Stomach smooth muscle (tissue), 2 donors: ENCODE data around the gene HNF4A.
A peak's percentile ranks its signal among the peaks of the same experiment; 100 is the strongest.
"Not testable (repeated sequence)": the region's sequence is repeated elsewhere in the genome, so short reads cannot be mapped to it uniquely, and the experiment has no call there.

Experiments
- H3K27ac ChIP-seq: one replicate; pipeline ENCODE4 v1.7.0; 2013; ENCODE audit warnings: mild to moderate bottlenecking, low read length, inconsistent platforms
- H3K27me3 ChIP-seq, 2 donors: one replicate each; pipeline ENCODE4 v1.7.0; 2013; ENCODE audit warnings: low read length in 2 of 2; ENCODE audit not compliant: insufficient read depth in 2 of 2, control insufficient read depth in 1 of 2
- H3K36me3 ChIP-seq, 2 donors: one replicate each; pipeline ENCODE4 v1.7.0; 2013; ENCODE audit warnings: low read length in 2 of 2; ENCODE audit not compliant: control insufficient read depth in 2 of 2, insufficient read depth in 2 of 2
- H3K4me1 ChIP-seq: one replicate; pipeline ENCODE4 v1.7.0; 2013; ENCODE audit warnings: low read length; ENCODE audit not compliant: control insufficient read depth, insufficient read depth
- H3K4me3 ChIP-seq, 2 donors: one replicate each; pipeline ENCODE4 v1.7.0; 2013; ENCODE audit warnings: low read length in 2 of 2
- H3K9ac ChIP-seq, 2 donors: one replicate each; pipeline ENCODE4 v1.7.0; 2013; ENCODE audit warnings: low read length in 2 of 2, mild to moderate bottlenecking in 1 of 2
- H3K9me3 ChIP-seq, 2 donors: one replicate each; pipeline ENCODE4 v1.7.0; 2013; ENCODE audit warnings: low read length in 2 of 2; ENCODE audit not compliant: control insufficient read depth in 2 of 2
- donor health status: healthy.
- donor health status: Pancreatic carcinoma.

The HNF4A gene

DNA sequence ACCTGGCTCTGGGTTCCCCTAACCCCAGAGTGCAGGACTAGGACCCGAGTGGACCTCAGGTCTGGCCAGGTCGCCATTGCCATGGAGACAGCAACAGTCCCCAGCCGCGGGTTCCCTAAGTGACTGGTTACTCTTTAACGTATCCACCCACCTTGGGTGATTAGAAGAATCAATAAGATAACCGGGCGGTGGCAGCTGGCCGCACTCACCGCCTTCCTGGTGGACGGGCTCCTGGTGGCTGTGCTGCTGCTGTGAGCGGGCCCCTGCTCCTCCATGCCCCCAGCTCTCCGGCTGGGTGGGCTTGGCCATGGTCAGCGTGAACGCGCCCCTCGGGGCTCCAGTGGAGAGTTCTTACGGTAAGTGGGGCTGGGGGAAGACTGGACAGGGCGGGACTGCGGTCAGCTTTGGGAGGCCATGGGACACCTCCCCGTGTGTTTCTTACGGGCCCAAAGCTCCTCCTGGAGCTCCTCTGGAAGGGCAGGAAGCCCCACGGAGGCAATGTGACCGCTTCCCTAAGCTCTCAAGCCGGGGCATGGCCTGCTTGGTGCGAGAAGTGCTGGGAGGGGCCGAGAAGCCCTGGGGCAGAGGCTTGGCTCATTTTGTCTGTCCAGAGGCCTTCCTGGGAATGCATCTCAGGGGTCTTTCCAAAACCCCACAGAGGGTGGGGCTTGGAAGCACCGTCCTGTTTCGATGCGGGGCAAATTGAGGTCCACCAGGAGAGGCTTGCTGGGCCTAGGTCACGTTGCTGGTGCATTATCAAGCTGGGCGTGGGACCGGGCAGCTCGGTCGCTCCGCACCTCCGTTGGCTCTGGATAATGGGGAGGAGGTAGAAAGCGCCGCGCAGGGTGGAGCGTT, at the start of gene HNF4A:
Gene HNF4A (plus strand): TSS at position 202 of the 855 bp plus-strand sequence. CDS start 106 bp downstream, at position 308.
- H3K27ac ChIP-seq = no peak within 1 kb of the TSS
- H3K9ac ChIP-seq = no peak within 1 kb of the TSS
- no peaks in the 10 kb centered on the region for H3K4me1 ChIP-seq
- H3K4me3 ChIP-seq = no peak within 1 kb of the TSS
- no peaks in the 10 kb centered on the region for H3K36me3 ChIP-seq
- H3K9me3 ChIP-seq = no peaks in the 10 kb centered on the region
- H3K27me3 ChIP-seq = peaks cover 0 to 8% of the 10 kb centered on the region in 2 donors

DNA sequence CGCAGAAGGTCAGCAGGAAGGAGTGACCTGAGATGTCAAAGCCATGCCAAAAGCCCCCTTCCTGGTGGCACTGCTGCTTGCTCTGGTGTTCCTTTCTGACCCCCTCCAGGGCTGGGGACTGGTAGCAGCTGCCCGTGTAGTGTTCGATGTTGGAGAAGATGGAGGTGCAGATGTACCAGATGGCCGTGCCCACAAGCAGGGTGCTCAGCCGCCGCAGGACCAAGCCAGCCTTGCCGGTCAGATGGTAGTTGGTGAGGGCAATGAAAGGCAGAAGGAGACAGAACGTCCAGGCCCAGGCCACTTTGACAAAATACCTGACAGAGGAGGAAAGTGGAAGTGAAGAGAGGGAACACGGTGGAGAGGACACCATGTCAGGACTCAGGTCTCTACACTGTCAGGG, 48.6 kb upstream of the HNF4A start:
- Histone ChIP-seq H3K9me3 (no peaks in the 10 kb centered on the region), H3K27ac (no peak overlapping the region), H3K4me1 (peaks cover 19% of the 10 kb centered on the region), H3K4me3 (no peak overlapping the region), H3K9ac (no peak overlapping the region), H3K27me3 (no peaks in the 10 kb centered on the region), H3K36me3 (peaks cover 3 to 11% of the 10 kb centered on the region in 2 donors)

DNA sequence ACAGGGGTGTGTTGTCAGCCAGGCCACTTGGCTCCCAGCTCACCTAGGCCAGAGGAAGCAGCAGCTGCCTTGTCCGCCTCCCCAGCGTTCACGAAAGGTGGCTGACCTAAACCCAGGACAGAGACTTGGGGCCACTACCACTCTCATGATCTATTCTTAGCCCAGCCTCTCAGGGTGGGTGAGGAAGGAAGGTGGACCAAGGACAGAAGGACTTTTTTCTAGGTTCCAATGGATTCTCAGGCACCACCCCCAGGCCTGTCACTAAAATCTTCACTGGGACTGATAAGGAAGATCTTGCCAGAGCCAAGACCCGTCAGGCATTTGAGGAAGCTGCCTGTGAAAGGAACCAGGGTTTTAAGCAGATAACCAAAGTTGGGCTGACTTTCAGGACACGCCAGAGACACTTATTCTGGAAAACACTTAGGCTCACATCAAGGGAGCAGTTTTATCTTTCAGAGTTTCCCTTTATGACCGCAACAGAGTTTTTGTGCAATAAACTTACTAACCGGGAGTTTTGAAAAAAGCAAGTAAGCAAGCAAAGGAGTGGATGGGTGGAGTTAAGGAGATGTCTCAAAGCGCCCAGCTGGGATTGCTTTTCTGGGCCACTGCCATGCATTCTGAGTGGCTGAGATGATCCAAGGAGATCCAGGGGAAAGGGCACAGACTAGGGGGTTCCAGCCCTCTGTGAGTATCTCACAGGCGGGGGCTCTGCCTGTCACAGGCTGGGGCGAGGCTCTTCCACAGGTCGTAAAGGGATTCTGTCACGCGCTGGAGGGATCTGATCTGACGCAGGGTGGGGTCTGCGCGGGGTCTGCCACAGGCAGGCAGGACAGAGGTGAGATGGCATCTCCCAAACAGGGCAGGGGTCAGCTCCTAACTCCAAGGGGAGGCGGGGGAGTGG, 45.5 kb upstream of the HNF4A start:
- Histone ChIP-seq H3K9me3 (no peaks in the 10 kb centered on the region), H3K9ac (peak overlapping the region; percentile 73 to 89), H3K4me3 (peak overlapping the region; percentile 85 to 98), H3K4me1 (peaks cover 19% of the 10 kb centered on the region), H3K27ac (peak overlapping the region; percentile 49), H3K27me3 (no peaks in the 10 kb centered on the region), H3K36me3 (peaks cover 3 to 6% of the 10 kb centered on the region in 2 donors)

DNA sequence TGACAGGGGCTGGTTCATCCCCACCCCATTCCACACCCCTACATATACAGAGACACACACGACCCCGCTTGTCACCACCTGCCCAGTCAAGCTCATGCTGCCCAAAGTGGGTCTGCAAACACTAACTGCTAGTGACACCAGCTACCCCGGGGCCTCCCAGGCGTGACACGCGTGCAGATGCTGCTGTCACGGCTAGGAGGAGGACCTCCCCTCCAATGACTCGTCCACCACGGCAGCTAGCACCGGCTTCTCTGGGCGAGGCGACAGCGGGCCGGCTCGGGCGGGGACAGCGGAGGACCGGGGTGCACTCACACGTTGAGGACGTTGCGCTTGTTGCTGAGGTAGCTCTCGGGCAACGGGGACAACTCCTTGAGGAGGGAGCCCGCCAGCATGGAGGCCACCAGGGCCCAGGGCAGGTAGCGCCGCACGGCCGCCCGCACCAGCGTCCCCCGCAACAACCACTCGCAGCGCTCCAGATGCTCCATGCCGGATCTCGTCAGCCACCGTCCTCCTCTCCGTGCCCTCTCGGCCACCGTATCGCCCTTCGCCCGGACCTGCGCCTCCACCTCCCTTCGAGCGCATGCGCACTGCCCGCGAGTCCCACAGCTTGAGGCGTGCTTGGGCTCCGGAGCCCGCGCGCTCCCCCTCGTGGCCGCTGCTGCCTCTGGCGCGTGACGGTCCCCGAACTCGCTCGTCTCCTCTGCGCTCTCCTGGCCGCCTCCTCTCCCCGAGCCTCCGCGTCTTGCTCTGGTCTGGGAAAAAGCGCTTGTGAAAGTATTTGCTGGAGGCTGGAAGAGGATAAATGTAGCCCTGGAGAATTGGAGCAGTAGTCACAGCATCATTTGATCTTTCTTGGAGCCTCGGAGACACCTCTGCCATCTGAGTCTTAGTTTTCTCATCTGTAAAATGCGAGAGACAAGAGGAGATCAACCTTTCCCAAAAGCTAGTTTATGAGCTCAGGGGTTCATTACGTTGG, 44.5 kb upstream of the HNF4A start, which contains the start of gene FITM2:
Gene FITM2 (minus strand): TSS at position 539 of the 976 bp plus-strand sequence. CDS start 54 bp downstream, at position 485.
- peaks cover 3 to 6% of the 10 kb centered on the region in 2 donors for H3K36me3 ChIP-seq
- peak within 1 kb of the TSS; percentile 73 to 89 for H3K9ac ChIP-seq
- peak within 1 kb of the TSS; percentile 85 to 98 for H3K4me3 ChIP-seq
- H3K4me1 ChIP-seq = peaks cover 19% of the 10 kb centered on the region
- H3K27ac ChIP-seq = peak within 1 kb of the TSS; percentile 49
- no peaks in the 10 kb centered on the region for H3K9me3 ChIP-seq
- H3K27me3 ChIP-seq = no peaks in the 10 kb centered on the region

DNA sequence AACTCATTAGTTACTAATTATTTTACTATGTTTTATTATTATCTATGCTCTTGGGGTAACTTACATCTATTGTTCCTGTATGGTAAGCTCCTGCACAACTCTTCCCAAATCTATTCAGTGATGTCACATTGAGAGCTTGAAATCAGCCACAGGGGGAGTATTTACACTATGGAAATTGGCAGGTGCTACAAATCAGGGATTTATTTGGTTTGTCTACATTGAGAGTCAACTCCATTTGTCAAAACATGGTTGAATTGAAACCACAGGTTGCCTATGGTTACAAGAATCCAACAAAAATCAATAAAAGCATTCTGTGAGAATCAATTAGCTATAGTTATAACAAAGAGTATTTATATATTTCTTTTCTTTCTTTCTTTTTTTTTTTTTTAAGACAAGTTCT, 40.6 kb upstream of the HNF4A start:
- H3K4me1 ChIP-seq = peaks cover 13% of the 10 kb centered on the region
- no peak overlapping the region for H3K27ac ChIP-seq
- no peaks in the 10 kb centered on the region for H3K9me3 ChIP-seq
- no peaks in the 10 kb centered on the region for H3K36me3 ChIP-seq
- no peak overlapping the region for H3K4me3 ChIP-seq
- H3K27me3 ChIP-seq = no peaks in the 10 kb centered on the region
- H3K9ac ChIP-seq = no peak overlapping the region

DNA sequence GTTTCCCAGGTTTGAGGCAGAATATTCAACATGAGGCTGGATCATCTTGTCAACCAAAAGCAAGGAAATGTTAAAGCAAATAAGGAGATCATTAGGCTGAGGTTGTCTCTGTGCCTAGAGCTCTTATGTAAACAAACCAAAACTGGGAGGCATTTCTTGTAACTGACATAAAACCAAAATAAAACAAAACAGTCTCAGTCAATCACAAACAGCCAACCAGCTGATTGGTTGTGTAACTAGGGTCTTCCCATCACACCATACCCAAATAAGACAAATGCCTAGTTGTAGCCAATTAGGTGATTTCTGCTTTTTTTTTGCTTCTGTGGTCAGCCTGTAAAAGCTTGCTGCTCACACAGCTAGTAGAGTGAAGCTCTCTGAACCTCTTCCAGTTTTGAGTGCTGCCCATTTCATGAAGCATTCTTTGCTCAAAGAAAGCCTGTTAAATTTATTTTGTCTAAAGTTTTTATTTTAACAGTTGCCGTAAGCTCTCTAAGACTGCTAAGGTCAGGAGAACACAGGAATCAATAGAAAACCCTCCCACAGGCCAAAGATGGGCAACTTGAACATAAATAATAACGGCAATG, 35.6 kb upstream of the HNF4A start:
- Histone ChIP-seq H3K27me3 (peaks cover 0 to 2% of the 10 kb centered on the region in 2 donors), H3K9ac (no peak overlapping the region), H3K27ac (no peak overlapping the region), H3K9me3 (no peaks in the 10 kb centered on the region), H3K4me1 (no peaks in the 10 kb centered on the region), H3K36me3 (no peaks in the 10 kb centered on the region), H3K4me3 (no peak overlapping the region)

DNA sequence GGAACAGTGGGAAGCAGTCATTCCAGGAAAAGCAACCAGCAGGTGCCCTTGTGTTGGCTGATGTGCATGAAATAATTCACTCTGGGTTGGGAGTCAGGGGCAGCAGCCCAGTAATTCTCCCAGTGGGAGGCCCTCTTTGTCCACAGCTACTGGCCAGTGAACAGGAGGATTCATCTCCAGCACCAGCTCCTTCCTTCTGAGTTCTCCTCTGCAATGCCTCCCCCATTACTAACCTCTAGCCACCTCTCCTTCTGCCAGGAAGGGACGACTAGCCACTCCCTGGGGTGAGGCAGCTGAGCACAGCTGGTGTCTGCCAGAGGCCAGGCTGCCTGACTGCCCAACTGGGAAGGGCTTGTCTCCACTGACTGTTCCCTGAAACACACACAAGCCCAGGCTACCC, 31.2 kb upstream of the HNF4A start:
- no peak overlapping the region for H3K27ac ChIP-seq

DNA sequence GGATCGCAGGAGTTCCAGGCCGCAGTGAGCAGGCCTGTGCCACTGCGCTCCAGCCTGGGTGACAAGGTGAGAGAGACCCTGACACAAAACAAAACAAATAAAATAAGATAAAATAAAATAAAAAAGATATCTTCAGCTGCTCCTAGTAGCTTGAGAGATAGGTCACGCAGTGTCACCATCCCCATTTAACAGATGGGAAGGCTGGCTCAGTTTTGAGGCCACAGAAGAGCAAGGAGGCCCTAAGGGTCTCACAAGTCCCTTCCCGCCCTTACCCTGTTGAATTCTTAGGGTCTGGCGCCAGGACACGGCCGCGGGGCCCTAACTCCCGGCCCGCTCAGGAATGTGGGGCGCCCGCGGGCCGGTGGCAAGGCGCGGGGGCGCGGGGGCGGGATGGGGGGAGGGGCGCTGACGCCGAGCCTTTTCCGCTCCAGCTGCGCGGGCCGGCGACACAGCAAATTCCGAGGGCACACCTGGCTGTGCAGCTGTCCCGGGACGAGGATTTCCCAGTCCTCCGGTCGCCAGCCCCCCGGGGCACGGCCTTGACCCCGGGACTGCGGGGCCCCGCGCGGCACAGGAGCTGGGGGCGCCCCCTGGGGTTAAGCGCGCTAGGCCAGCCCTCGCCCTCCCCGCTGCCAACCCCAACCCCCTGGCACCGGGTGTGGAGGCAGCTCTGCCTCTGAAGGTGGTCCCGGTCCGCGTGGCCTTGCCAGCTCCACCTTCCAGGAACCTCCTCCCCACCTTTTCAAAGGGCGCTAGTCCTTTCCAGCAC, 28.9 kb upstream of the HNF4A start:
- Histone ChIP-seq H3K27ac (no peak overlapping the region), H3K27me3 (peaks cover 8 to 12% of the 10 kb centered on the region in 2 donors), H3K4me3 (no peak overlapping the region), H3K9ac (no peak overlapping the region), H3K9me3 (no peaks in the 10 kb centered on the region), H3K4me1 (no peaks in the 10 kb centered on the region), H3K36me3 (no peaks in the 10 kb centered on the region)

More for the DNA sequence above, 31.2 kb upstream of the HNF4A start:
- no peak overlapping the region for H3K9ac ChIP-seq
- H3K9me3 ChIP-seq = no peaks in the 10 kb centered on the region
- H3K4me3 ChIP-seq = no peak overlapping the region
- no peaks in the 10 kb centered on the region for H3K4me1 ChIP-seq
- H3K27me3 ChIP-seq = peaks cover 4 to 9% of the 10 kb centered on the region in 2 donors
- no peaks in the 10 kb centered on the region for H3K36me3 ChIP-seq

DNA sequence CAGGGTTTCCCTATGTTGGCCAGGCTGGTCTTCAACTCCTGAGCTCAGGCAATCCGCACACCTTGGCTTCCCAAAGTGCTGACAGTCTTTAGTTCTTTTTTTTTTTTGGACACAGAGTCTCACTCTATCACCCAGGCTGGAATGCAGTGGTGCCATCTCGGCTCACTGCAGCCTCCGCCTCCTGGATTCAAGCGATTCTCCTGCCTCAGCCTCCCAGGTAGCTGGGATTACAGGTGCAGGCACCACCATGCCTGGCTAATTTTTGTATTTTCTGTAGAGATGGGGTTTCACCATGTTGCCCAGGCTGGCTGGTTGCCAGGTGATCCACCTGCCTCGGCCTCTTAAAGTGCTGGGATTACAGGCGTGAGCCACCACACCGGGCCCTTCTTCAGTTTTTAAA, 27.8 kb upstream of the HNF4A start:
- H3K9me3 ChIP-seq, H3K9ac ChIP-seq, H3K27ac ChIP-seq, H3K4me3 ChIP-seq, H3K36me3 ChIP-seq, H3K4me1 ChIP-seq: not testable (repeated sequence)
- peaks cover 10 to 12% of the 10 kb centered on the region in 2 donors for H3K27me3 ChIP-seq
